HUES48 (cell line): ENCODE data around the gene PLEKHA8.
A peak's percentile ranks its signal among the peaks of the same experiment; 100 is the strongest.

Experiments used
- H3K27ac ChIP-seq: one replicate; pipeline ENCODE4 v1.7.0; 2013; ENCODE audit warnings: low read depth, low read length, inconsistent platforms
- H3K27me3 ChIP-seq: 2 replicates; pipeline ENCODE4 v1.6.1; 2013; ENCODE audit warnings: mild to moderate bottlenecking, low read length; ENCODE audit not compliant: control insufficient read depth, insufficient read depth
- H3K36me3 ChIP-seq: 2 replicates; pipeline ENCODE4 v1.6.1; 2013; ENCODE audit warnings: low read length; ENCODE audit not compliant: control insufficient read depth, insufficient read depth
- H3K4me1 ChIP-seq: 2 replicates; pipeline ENCODE4 v1.6.1; 2013; ENCODE audit warnings: mild to moderate bottlenecking, low read length; ENCODE audit not compliant: control insufficient read depth, insufficient read depth
- H3K4me3 ChIP-seq: 2 replicates; pipeline ENCODE4 v1.5.1; 2013; ENCODE audit warnings: mild to moderate bottlenecking, low read depth, low read length
- H3K9ac ChIP-seq: 2 replicates; pipeline ENCODE4 v1.6.1; 2013; ENCODE audit warnings: mild to moderate bottlenecking, low read depth, low read length, moderate library complexity
- H3K9me3 ChIP-seq: 2 replicates; pipeline ENCODE4 v1.6.1; 2013; ENCODE audit warnings: low read length; ENCODE audit not compliant: control insufficient read depth, insufficient read depth

Gene PLEKHA8

GRCh38 chr7:30168835-30169573, 140.8 kb downstream of the PLEKHA8 start:
- Histone ChIP-seq H3K36me3 (no peaks in the 10 kb centered on the region), H3K27me3 (peaks cover 34% of the 10 kb centered on the region), H3K9ac (no peak overlapping the region), H3K9me3 (no peaks in the 10 kb centered on the region), H3K27ac (peak overlapping the region; percentile 86), H3K4me1 (peaks cover 31% of the 10 kb centered on the region), H3K4me3 (peak overlapping the region; percentile 24)

- peaks cover 34% of the 10 kb centered on the region for H3K27me3 ChIP-seq
- no peaks in the 10 kb centered on the region for H3K36me3 ChIP-seq
- H3K4me1 ChIP-seq, result peaks cover 29% of the 10 kb centered on the region
- no peaks in the 10 kb centered on the region for H3K9me3 ChIP-seq
- peak overlapping the region; percentile 24; the same call in 1 of the 2 replicates for H3K4me3 ChIP-seq
- no peak overlapping the region for H3K9ac ChIP-seq
- H3K27ac ChIP-seq, result peak overlapping the region; percentile 86
These were observed 141.4 kb downstream of the PLEKHA8 start for GRCh38 chr7:30169579-30169978.

DNA sequence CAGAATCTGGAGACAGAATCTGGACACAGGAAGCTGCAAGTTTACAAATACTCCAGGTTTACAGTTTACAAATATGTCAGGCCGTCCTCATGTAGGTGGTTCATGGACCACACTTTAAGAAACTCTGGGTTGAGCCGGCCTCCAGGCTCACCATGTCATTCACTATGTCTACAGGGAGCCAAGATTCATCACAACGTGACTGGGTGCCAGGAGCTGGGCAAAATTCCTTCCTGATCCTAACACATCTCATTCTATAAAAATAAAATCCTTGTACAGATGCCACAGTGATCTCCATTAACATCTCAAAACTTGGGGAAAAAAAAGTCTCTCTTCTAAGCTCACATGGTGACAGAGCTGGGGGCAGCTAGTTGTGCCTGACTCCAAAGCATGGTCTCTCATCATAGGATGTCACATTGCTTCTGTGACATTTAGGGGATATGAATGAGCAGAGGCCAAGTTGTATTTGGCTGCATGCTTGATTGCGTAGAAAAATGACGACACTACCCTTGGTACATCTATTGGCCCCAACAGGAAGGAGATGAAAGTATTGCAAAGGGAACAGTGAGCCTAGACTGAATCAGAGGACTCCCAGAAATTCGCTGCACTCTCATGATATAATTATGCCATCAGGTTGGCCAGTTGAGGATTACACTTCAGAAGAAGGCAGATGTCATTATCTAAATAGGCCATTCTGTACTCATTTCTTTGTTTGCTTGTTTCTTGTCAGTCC, 142.4 kb downstream of the PLEKHA8 start:
- Histone ChIP-seq H3K4me1 (peaks cover 29% of the 10 kb centered on the region), H3K27ac (no peak overlapping the region), H3K36me3 (no peaks in the 10 kb centered on the region)

DNA sequence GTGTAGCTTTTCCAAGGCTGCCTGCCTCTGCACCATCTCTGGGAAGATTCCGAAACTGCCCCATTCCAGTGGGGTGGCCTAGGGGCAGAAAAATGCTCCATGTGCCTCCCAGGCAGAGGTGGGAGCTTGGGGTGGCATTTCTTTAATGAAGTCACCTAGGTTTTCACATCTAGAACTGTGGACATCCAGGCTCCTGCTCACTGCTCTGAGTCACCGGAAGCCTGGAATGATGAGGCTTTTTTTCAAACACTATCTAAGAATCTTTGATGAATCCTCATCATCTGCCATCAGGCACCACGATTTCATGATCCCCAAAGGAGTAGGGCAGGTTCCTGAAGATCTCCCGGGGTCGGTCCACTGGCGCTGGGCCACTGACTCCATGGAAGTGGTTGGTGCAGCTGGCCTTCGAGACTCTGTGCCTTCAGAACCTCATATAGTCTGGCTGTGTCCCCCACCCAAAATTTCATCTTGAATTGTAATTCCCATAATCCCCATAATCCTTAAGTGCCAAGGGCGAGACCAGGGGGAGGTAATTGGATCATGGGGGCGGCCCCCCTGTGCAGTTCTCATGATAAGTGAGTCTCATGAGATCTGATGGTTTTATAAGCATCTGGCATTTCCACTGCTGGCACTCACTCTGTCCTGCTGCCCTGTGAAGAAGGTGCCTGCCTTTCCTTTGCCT, 143.7 kb downstream of the PLEKHA8 start:
- peaks cover 23% of the 10 kb centered on the region for H3K4me1 ChIP-seq
- H3K27ac ChIP-seq, result no peak overlapping the region
- no peaks in the 10 kb centered on the region for H3K36me3 ChIP-seq
- H3K9me3 ChIP-seq, result no peaks in the 10 kb centered on the region
- H3K9ac ChIP-seq, result no peak overlapping the region
- H3K4me3 ChIP-seq, result no peak overlapping the region
- peaks cover 28% of the 10 kb centered on the region for H3K27me3 ChIP-seq

More for the DNA sequence above, 142.4 kb downstream of the PLEKHA8 start:
- Histone ChIP-seq H3K4me3 (no peak overlapping the region), H3K9me3 (no peaks in the 10 kb centered on the region), H3K27me3 (peaks cover 34% of the 10 kb centered on the region), H3K9ac (no peak overlapping the region)

GRCh38 chr7:30172451-30172850, 144.2 kb downstream of the PLEKHA8 start:
- Histone ChIP-seq H3K9me3 (no peaks in the 10 kb centered on the region), H3K27ac (no peak overlapping the region), H3K4me3 (no peak overlapping the region), H3K9ac (no peak overlapping the region), H3K4me1 (peaks cover 23% of the 10 kb centered on the region), H3K27me3 (peaks cover 23% of the 10 kb centered on the region), H3K36me3 (no peaks in the 10 kb centered on the region)

GRCh38 chr7:30173058-30173897, 145.1 kb downstream of the PLEKHA8 start:
- Histone ChIP-seq H3K27ac (no peak overlapping the region), H3K4me3 (no peak overlapping the region), H3K27me3 (peaks cover 15% of the 10 kb centered on the region), H3K36me3 (no peaks in the 10 kb centered on the region), H3K9ac (no peak overlapping the region), H3K9me3 (no peaks in the 10 kb centered on the region), H3K4me1 (peaks cover 18% of the 10 kb centered on the region)

DNA sequence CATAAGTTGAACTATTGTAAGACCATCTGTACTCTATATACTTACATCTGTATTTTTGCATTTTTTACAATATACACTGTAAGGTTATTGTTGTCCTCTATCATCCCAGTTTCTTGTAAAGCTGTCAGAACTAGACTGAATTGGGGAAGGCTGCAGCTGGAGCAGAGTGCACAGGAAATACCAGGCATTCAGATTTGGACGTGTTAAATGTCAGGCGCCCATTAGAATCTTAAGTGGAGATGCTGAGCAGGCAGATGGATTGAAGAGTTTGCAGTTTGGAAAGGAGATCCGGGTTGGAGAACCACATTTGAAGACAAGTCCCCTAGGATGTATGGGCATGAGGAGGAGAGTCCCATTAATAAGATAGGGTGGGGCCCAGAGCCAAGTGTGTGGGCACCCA, 147.0 kb downstream of the PLEKHA8 start:
- Histone ChIP-seq H3K9me3 (no peaks in the 10 kb centered on the region), H3K27ac (no peak overlapping the region), H3K4me3 (no peak overlapping the region), H3K4me1 (peaks cover 2% of the 10 kb centered on the region; the same call in 1 of the 2 replicates), H3K27me3 (peaks cover 7% of the 10 kb centered on the region; the same call in 1 of the 2 replicates), H3K36me3 (no peaks in the 10 kb centered on the region), H3K9ac (no peak overlapping the region)

GRCh38 chr7:30175636-30176147, 147.5 kb downstream of the PLEKHA8 start:
- Histone ChIP-seq H3K36me3 (no peaks in the 10 kb centered on the region), H3K4me3 (no peak overlapping the region), H3K9me3 (no peaks in the 10 kb centered on the region), H3K9ac (no peak overlapping the region), H3K4me1 (peaks cover 2% of the 10 kb centered on the region; the same call in 1 of the 2 replicates), H3K27me3 (peaks cover 4% of the 10 kb centered on the region; the same call in 1 of the 2 replicates), H3K27ac (no peak overlapping the region)

GRCh38 chr7:30176463-30177109, 148.4 kb downstream of the PLEKHA8 start:
- no peaks in the 10 kb centered on the region for H3K9me3 ChIP-seq
- no peaks in the 10 kb centered on the region for H3K27me3 ChIP-seq
- H3K9ac ChIP-seq, result no peak overlapping the region
- no peak overlapping the region for H3K4me3 ChIP-seq
- no peak overlapping the region for H3K27ac ChIP-seq
- no peaks in the 10 kb centered on the region for H3K36me3 ChIP-seq
- H3K4me1 ChIP-seq, result peaks cover 2% of the 10 kb centered on the region; the same call in 1 of the 2 replicates

- Histone ChIP-seq H3K36me3 (no peaks in the 10 kb centered on the region), H3K27me3 (no peaks in the 10 kb centered on the region), H3K9ac (no peak overlapping the region), H3K4me3 (no peak overlapping the region), H3K27ac (no peak overlapping the region), H3K9me3 (no peaks in the 10 kb centered on the region), H3K4me1 (peaks cover 2% of the 10 kb centered on the region; the same call in 1 of the 2 replicates)
These were observed 149.0 kb downstream of the PLEKHA8 start for GRCh38 chr7:30177186-30177585.
